ENCODE measurements around the gene PGBD5.

GRCh38 chr1:230283678-230284077, 142.5 kb downstream of the PGBD5 start:
- TF ChIP-seq POLR2A (IDR thresholded peaks at IDR 0.05): no peak
- no peak for TF ChIP-seq CTCF (IDR thresholded peaks at IDR 0.05)
